AG10803 (cell line): Measurements from ENCODE around the gene NPC1L1.

ENCODE experiments used
- DNase-seq: peaks from one replicate; pipeline ENCODE4 v3.0.0; 2010; ENCODE audit warnings: low read depth
- H3K4me3 ChIP-seq: 2 replicates; pipeline ENCODE4 v1.5.1; 2011; ENCODE audit warnings: mild to moderate bottlenecking, low read length, control low read depth
- TF ChIP-seq, protein P1 (sequence below): conservative IDR thresholded peaks from 2 replicates; pipeline ENCODE4 v1.5.1; 2011; ENCODE audit warnings: mild to moderate bottlenecking, low read length, control low read depth, inconsistent platforms

NPC1L1 gene

DNA sequence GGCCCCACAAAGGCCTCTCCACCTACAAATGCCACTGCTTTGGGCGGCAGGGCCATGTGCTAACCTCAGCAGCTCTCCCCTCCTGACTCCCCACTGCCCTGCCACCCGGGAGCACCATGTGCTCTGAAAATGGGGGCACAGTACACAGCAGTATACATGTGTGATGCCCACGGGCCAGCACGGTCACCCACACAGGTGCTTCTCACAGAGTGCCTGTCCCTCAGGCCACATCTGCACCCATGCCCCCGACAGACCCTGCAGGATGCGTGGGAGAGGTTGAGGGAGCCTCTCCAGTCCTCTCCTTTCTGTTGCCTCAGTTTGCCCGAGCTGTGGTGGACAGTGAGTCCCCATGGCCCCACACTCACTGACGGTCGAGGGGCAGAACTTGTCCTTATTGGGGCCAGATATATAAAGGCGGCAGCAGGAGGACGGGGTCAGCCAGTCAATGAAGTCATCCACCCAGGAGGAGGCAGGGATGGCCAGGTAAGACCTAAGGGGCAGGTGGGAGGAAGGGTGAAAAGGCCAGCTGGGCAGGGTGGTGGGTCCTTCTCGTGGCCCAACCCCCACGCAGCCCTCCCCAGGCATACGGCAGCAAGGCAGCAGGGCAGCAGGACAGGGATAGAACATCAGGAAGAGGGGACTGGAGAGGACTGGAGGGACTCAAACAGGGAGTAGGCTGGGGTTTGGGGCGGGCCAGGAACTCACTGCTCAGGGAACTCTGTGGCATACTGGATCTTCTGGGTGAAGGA lies 19.6 kb downstream of the NPC1L1 start:
- H3K4me3 ChIP-seq: no peak overlapping the region
- TF ChIP-seq, protein P1, sequence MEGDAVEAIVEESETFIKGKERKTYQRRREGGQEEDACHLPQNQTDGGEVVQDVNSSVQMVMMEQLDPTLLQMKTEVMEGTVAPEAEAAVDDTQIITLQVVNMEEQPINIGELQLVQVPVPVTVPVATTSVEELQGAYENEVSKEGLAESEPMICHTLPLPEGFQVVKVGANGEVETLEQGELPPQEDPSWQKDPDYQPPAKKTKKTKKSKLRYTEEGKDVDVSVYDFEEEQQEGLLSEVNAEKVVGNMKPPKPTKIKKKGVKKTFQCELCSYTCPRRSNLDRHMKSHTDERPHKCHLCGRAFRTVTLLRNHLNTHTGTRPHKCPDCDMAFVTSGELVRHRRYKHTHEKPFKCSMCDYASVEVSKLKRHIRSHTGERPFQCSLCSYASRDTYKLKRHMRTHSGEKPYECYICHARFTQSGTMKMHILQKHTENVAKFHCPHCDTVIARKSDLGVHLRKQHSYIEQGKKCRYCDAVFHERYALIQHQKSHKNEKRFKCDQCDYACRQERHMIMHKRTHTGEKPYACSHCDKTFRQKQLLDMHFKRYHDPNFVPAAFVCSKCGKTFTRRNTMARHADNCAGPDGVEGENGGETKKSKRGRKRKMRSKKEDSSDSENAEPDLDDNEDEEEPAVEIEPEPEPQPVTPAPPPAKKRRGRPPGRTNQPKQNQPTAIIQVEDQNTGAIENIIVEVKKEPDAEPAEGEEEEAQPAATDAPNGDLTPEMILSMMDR: no peak
- DNase-seq: no peak

DNA sequence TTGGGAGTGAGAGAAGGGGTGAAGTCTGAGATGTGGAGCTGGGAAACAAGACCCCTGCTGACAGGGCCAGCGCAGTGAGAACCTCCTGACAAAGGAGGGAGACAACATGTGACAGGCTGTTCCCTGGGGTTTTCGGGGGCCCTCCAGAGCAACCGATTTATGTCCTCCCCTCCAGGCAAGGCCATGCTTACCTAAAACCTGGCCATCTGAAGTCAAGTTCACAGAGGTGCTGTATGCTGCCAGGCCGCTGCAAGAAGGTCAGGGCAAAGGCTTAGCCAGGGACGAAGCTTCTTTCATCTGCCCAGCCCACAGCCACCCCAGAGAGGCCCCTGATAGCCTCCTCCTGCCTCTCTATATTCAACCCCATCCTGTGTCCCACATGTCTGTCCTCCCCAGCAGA lies 20.6 kb downstream of the NPC1L1 start:
- DNase-seq: no peak
- TF ChIP-seq, protein P1: no peak

DNA sequence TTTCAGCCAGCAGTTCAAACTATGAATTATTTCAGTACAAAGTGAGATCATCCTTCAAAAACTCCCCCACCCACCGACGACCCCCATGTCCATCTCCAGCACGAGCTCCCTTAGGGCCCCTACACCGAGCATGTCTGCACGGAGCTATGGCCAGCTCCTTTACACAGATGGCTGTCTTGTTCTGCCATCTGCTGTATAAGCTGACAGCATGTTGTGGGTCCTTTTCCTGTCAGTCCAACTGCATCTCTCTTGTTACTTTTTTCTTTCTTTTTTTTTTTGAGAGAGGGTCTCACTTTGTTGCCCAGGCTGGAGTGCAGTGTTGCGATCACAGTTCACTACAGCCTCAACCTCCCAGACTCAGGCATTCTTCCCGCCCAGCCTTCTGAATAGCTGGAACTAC lies 21.6 kb downstream of the NPC1L1 start:
- H3K4me3 ChIP-seq: no peak overlapping the region
- TF ChIP-seq, protein P1: no peak
- no peak for DNase-seq

More for the DNA sequence above, 20.6 kb downstream of the NPC1L1 start:
- no peak overlapping the region for H3K4me3 ChIP-seq

DNA sequence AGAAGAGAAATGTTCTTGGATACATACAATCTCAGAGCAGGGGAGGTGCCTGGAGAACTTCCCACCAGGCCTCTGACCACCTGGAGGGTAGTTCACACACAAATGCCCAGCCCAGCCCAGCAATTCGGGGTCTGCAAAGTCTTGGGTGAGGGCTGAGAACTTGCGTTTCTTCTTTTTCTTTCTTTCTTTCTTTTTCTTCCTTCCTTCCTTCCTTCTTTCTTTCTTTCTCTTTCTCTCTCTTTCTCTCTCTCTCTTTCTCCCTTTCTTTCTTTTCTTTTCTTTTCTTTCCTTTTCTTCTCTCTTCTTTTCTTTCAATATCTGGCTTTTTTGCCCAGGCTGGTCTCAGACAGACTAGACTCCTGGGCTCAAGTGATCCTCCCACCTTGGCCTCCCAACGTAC lies 22.4 kb downstream of the NPC1L1 start:
- no peak overlapping the region for H3K4me3 ChIP-seq
- TF ChIP-seq, protein P1: no peak
- no peak for DNase-seq

DNA sequence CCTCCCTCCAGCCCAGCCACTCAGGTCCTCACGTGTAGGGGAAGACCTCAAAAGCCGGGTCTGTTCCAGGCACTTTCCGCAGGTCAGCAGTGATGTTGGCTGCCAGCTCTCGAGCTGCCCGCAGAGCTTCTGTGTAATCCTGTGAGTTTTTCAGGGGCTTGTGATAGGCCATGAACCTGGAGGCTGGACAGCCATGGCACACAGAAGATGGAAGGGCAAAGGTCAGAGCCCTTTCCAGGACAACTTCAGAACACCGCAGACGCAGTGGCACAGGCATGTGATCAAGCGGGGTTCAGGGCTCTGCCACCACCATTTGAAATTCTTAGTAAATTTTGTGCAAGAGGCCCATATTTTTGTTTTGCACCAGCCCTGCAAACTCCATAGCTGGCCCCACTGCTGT lies 24.0 kb downstream of the NPC1L1 start:
- DNase-seq: no peak
- no peak overlapping the region for H3K4me3 ChIP-seq
- TF ChIP-seq, protein P1: no peak

DNA sequence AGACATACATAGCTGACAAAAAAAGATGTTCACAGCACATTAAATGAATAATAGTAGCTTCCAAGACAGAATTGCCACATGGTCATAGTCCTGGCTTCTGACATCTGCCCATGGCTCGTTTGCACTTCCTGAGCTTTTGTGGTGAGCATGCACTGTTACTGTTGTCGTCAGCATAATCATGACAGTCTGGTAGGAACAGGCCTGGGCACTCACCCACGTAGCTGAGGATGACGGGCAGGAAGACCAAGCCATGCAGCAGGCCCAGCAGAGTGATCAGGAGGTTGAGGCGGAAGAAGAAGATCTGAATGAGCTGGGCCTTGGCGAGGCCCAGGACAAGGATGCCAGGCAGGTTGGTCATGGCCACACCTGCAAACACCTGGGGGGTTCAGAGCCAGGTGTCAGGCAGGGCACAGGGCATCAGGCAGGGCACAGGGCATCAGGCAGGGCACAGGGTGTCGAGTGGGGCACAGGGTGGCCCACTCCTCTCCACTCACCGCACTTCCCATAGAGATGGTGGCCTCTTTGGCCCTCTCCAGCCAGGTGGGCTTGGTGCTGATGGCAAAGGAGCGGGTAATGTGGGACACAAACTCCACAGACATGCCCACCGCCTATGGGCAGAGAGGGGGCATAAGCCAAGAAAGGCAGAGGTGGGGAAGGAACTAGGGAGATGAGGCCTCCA lies 25.4 kb downstream of the NPC1L1 start:
- peak; percentile 15 for DNase-seq
- no peak overlapping the region for H3K4me3 ChIP-seq
- TF ChIP-seq, protein P1: no peak

DNA sequence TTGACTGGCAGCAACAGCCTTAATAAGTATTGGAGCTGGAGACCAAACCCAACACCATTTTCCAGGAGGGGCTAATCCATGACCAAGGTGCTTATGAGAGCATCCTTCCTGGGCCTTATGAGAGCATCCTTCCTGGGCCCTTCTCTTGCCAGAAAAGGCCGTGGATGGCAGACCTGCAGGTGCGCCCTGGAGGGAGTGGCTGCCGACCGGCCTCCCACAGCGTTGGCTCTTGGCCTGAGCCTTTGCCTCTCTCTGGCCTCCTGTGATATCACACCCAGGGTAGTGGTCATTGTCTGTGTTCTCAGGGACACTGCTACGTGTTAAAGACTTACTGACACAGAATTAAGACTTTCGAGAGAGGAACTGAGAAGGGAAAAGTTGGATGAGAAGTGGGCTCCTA lies 28.4 kb downstream of the NPC1L1 start:
- TF ChIP-seq, protein P1: no peak
- H3K4me3 ChIP-seq: no peak overlapping the region
- DNase-seq: no peak
